GM19025 (cell line): ENCODE data around the gene SNRPN.
A peak's percentile ranks its signal among the peaks of the same experiment; 100 is the strongest.
"Not testable (repeated sequence)": the region's sequence is repeated elsewhere in the genome, so short reads cannot be mapped to it uniquely, and the experiment has no call there.

Source experiments
- ATAC-seq: cut with Tn5 transposase; IDR thresholded peaks from one replicate; pipeline ENCODE4 v1.9.1; 2021; ENCODE audit warnings: mild to moderate bottlenecking, low read depth, moderate library complexity; ENCODE audit not compliant: unreplicated experiment

SNRPN gene

DNA sequence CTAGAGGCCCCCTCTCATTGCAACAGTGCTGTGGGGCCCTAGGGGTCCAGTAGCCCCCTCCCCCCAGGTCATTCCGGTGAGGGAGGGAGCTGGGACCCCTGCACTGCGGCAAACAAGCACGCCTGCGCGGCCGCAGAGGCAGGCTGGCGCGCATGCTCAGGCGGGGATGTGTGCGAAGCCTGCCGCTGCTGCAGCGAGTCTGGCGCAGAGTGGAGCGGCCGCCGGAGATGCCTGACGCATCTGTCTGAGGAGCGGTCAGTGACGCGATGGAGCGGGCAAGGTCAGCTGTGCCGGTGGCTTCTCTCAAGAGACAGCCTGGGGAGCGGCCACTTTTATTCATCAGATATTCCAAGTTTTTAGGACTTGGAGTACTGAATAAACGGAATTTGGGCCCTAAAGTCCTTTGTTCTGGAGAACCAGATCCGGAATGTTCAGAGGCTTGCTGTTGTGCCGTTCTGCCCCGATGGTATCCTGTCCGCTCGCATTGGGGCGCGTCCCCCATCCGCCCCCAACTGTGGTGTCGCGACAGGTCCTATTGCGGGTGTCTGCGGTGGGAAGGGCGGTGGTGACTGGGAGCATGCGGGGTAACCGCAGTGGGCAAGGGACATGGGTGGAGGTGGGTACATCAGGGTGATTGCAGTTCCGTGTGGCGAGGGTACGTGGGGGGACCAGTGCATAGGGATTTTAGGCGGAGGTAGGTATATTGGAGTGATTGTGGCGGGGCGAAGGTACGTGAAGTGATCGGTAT lies at the start of gene SNRPN, which contains the start of gene SNURF:
SNRPN (plus strand) TSS at position 205 of the 748 bp plus-strand sequence. CDS start 19,467 bp downstream, outside the sequence.
SNURF (plus strand) TSS at position 205 of the 748 bp plus-strand sequence; CDS start at position 267, 62 bp downstream.
- peak; percentile 46 for ATAC-seq

DNA sequence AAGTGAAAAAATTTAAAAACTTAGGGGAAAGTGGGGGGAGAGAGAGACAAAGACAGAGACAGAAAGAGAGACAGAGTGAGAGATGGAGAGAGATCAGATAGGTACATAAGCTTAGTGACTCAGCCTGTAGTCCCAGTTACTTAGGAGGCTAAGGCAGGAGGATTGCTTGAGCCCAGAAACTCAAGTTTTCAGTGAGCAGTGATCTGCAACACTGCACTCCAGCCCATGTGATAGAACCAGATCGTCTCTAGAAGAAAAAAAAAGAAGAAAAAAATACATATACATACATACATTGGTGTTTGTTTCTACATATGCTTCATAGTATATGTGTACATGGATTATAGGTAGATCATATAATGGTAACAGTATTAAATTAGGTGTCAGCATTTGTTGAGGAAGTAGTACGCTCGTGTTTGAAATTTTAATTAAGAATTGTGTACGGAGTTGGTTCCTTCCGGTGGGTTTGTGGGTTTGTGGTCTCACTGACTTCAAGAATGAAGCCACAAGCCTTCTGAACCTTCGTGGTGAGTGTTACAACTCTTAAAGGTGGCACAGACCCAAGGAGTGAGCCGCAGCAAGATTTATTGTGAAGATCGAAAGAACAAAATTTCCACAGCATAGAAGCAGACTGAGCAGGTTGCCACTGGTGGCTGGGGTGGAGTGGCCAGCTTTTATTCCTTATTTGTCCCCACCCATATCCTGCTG lies 38.3 kb upstream of the SNRPN start:
- no peak for ATAC-seq

DNA sequence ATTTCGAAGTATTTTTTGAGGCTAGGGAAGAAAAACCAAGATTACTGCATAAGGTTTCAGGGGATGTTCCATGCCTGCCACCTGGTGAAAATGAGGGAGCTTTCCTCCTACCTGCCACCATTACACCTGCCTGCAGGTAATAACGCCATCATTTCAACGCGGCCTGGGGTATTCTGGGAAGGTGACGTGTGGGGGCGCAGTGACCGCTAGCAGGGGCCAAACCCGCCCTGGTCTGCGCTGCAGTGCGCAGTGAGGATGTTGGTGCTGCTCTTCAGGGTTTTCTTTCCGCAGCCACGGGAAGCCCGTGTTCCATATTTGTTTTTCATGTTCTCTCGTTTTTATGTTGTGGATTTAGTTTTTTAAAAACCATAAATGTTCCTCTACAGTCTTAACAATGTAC lies 37.4 kb upstream of the SNRPN start:
- no peak for ATAC-seq

DNA sequence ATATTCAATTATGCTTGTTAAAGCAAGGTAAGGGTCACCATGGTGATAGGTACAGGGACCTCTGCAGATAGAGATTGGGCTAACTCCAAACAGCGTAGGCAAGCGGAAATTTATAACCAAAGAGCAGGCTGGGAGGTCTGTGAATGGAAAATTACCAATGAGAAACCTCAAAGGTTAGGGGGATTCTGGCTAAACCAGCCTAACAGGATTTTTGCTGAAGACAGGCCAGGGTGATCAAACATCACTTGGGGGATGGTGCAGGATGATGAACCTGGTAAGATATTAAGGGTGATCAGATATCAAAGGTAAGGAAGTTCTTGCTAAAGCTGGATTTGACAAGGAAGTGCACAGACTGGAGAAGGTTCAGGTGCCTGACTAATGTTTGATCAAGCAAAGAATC lies 35.3 kb upstream of the SNRPN start:
- no peak for ATAC-seq

DNA sequence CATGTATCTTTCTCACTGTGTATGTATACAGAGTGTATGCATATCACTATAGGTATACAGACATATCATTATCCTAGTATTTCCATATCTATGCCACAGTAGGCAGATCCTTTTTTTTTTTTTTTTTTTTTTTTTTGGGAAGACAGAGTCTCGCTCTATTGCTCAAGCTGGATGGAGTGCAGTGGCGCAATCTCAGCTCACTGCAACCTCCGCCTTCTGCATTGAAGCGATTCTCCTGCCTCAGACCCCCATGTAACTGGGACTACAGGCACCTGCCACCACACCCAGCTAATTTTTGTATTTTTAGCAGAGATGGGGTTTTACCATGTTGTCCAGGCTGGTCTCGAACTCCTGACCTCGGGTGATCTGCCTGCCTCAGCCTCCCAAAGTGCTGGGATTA lies 32.0 kb upstream of the SNRPN start:
- not testable (repeated sequence) for ATAC-seq

DNA sequence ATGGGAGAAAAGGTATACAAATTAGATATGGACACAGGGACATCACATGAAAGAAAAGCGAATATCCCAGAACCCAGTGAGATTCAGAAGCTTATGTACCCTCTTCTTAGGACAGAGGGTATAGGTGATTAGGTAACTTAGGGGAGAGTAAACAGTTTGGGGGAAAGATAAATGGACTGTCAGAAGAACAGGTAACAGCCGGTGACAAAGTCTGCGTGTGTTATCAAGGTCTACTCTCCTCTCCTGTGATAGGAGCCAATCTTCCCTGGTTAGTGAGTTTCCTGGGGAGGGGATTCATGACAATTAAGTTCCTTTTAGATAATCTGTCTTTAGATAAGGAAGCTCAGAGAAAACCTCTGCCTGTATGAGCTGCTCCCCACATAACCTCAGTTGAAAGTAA lies 30.6 kb upstream of the SNRPN start:
- ATAC-seq: no peak

DNA sequence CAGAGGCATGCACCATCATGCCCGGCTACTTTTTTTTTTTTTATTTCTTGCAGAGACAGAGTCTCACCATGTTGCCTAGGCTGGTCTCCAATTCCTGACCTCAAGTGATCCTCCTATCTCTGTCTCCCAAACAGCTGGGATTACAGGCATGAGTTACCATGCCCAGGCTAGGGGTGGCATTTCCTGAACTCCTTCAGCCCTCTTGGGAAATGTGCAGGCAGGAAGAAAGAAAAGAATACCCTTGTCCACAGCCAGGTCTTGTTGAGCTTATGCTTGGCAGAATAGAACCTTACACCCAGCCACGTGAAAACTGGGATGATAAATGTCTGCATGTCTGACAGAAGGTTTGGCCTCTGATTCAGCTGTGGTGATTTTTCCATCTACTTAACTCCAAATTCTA lies 30.2 kb upstream of the SNRPN start:
- ATAC-seq: no peak

DNA sequence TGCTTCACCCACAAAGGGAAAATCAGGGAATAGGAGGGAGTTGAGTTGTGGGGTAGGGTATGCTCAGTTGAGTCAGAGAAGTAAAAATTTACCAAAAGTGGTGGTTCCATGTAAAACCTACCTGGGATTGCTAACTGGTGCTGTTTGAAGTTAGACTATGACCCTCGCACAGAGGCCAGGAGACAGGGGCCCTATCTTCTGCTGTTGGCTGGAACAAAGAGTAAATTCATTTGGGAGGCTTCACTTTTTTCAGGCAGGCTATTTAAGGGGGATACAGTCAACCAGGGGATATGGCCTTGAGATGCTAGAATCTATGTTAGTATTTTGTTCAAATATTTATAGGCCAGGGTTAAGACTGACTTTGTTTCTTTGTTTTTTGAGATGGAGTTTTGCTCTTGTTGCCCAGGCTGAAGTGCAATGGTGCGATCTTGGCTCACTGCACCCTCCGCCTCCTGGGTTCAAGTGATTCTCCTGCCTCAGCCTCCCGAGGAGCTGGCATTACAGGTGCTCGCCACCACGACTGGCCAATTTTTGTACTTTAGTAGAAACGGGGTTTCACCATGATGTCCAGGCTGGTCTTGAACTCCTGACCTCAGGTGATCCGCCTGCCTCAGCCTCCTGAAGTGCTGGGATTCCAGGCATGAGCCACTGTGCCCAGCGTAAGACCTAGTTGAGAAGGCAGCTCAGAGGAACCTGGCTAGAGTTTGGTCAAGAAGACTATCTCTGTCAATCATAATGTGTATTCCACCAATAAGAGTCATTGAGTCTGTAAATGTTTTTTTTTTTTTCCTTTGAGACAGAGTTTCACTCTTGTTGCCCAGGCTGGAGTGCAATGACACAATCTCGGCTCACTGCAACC lies 22.7 kb upstream of the SNRPN start:
- ATAC-seq: not testable (repeated sequence)

DNA sequence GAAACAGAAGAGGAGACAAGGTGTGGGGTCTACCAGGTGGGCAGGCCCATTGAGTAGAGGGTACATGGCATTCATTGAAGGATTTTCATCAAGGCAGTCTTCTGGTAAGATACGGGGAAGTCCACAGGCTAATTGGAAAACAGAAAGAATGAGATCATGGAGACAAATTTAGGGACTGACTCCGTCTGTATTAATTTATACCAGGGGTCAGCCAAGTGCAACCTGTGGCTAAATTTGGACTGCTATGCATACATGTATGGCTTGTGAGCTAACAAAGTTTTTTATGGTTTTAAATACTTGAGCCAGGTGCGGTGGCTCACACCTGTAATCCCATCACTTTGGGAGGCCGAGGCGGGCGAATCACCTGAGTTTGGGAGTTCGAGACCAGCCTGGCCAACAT lies 21.1 kb upstream of the SNRPN start:
- no peak for ATAC-seq

DNA sequence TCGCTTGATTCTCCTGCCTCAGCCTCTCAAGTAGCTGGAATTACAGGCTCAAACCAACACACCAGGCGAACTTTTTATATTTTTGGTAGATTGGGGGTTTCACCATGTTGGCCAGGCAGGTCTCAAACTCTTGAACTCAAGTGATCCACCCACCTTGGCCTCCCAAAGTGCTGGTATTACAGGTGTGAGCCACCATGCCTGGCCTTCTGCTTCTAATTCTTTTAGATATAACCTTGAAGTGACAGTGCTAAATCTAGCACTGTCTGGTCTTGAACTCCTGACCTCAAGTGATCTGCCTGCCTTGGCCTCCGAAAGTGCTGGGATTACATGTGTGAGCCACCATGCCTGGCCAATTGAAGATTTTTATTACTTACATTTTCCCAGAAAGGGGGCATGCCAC lies 16.6 kb upstream of the SNRPN start:
- ATAC-seq: not testable (repeated sequence)

DNA sequence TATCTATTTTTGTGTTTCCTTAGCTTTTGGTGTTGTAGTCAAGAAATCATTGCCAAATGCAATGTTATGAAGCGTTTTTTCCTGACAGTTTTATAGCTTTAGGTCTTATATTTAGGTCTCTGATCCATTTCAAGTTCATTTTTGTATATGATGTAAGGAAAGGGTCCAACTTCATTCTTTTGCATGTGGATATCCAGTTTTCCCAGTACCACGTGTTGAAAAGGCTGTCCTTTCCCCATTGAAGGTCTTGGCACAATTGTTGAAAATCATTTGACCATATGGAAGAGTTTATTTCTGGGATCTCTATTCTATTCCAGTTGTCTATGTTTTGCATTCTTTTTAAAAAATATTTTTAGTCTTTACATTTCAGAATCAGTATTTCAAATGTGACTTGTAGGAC lies 14.6 kb upstream of the SNRPN start:
- ATAC-seq: no peak

DNA sequence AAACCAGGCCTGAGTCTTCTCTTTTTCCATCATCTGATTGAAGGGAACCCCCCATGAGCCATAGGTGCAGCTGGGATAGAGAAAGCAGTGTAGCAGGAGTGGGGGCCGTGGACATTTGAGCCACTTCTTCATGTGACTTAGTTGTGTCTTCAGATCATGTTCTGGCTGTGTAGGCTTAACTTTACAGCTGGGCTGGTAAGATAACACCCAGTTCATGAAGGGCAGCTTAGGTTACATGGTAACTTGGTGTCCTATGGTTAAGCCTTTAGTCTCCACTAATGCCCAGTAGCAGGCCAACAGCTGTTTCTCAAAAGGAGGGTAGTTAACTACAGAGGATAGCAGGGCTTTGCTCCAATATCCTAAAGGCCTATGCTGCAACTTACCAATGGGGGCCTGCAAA lies 11.4 kb upstream of the SNRPN start:
- no peak for ATAC-seq

DNA sequence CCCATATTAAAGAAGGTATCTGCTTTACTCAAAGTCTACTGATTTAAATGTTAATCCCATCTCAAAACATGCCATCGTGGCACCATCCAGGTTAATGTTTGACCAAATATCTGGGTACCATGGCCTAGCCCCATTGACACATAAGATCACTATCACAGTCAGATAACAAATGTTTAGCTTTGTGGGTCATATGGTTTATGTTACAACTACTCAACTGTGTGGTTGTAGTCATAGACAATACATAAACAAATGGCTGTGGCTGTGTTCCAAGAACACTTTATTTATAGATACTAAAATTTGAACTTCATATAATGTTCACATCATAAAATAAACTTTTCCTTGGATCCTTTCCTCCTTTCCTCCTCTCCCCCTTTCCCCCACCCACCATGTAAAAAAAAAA lies 9.8 kb upstream of the SNRPN start:
- ATAC-seq: no peak

DNA sequence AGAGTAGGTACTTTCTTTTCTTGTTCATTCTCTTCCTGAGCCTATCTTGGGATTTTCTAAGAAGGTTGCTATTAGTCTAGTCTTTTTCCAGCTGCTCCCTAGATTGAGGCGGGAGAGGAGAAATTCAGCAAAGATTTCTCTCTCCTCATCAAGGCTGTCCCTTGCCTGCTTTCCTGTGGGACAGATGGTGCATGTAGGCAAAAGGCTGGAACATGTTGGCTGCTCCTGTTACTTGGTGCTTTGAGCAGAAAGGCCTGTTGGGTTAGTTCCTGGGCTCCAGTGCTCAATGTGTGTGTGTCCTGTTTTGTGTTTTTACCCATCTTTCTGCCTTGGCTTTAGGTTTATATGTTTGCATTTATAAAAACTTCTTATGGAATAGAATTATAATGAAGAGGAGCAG lies 9.1 kb upstream of the SNRPN start:
- ATAC-seq: no peak

DNA sequence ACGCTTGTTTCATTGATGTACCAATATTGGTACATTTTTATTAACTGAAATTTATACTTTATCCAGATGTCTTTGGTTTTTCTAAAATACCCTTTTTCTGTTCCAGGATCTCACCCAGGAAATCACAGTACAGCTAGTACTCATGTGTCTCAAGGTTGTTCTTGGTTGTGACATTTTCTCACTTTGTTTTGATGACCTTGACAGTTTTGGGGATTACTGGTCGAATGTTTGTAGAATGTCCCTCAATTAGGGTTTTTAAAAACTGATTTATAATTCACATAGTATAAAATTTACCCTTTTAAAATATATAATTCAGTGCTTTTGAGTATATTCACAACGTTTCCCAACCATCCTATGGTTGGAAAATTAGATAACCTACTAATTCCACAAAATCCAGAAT lies 6.3 kb upstream of the SNRPN start:
- ATAC-seq: no peak

DNA sequence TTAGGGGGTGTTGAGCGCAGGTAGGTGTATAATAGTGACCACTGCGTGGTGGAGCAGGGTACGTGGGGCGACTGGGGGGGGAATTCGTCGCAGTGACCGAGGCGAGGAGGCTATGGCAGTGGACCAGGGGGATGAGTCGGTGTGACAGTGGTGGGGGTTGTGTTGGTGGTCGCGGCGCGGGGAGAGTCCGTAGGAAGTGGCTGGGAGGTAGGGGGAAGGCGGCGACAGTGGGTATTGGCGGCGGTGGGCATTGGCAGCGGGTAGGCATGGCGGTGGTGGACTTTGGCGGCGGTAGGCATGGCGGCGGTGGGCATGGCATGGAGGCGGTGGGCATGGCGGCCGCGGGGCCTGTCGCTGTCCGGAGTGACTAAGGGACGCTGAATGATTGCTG lies 739 bp downstream of the SNRPN start:
- no peak for ATAC-seq

DNA sequence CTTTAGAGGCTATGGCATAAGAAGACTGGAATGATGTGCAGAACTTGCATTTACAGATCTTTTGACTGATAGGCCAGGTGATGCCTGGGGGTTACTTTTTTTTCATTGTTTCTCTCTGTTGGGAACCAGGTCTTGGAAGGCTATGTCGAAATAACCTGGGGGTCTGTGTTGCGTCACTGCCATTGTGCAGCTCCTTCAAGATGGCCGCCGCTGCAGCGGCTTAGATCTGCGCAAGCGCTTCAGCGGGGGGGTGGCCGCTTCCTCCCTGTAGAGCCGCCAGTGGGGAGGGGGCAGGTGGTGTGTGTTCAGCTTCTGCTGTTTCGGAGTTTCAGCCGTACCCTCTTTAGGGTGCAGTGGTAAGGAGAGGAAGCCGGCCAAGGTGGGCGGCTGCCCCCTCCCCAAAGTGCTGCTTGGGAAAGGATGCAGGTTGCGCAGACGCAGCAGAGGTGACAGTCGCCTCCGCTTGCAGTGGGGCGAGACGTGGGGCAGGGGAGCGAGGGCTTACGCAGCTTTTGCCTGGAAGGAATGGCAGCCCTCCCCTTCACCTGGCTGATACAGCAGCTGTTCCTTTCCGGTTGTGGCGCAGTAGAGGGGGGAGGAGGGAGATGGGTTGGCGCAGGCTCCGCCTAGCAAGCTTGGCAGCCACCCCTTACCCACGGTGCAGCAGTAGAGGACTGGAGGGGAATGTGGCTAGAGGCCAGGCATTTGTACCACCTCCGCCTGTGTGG lies 1.5 kb downstream of the SNRPN start:
- peak; percentile 66 for ATAC-seq

DNA sequence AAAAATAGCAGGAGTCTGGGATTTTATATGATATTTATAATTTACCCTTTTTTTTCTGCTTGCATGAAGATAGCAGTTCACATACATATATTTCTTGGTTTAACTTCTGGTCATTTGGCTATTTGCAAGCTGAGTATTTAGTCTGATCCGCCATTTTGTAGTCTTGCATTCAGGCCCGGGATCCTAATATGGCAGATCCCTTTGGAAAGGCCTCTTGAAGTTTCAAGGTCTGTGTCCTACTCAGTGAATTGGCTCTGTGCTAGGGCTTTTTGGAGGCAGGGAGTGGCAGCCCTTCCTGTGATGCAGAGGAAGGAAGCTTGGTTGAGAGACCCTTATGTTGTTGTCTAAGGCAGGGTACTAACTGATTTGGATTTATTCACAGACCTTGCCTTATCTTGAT lies 2.9 kb downstream of the SNRPN start:
- ATAC-seq: no peak

DNA sequence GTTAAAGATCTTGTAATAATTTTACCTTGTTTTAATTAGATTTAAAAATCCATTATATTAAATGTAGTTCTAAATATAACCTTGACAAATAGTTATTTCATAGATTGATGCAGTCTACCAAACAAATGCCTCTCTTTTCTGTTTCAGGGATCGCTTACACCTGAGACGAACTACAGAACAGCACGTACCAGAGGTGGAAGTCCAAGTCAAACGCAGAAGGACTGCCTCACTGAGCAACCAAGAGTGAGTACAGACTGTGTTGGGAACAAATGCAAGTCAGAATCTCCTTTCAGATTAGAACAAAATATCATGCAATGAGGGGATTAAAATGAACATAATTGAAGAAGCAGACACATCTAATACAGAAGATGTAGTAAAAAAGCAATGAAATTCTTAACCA lies 7.2 kb downstream of the SNRPN start:
- ATAC-seq: no peak

DNA sequence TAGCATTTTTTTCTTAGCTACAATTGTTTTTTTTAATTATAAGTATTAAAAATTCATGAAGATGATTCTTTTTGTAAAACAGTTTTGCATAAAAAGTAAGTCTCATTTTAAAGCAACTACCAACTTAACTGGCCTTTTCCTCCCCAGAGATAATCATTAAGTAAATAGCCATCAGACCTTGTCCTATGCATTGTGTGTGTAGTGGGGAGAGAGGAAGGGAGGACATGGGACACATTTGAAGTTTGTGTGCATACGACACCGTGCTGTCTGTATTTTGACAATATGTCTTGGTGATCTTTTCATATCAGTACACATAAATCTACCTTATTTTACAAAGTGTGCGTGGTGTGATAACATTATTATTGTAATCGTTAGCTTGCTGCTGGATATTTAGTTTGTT lies 8.1 kb downstream of the SNRPN start:
- ATAC-seq: no peak
